ENCODE measurements around the gene FNDC7. TPM values are rescaled to one million over a fixed set of nuclear protein-coding genes. Genes with fewer than 3 reads are reported as not detected.
A peak's percentile ranks its signal among the peaks of the same experiment; 100 is the strongest.

The FNDC7 gene
- total and polyA plus RNA-seq, 8 donors = 0.06 TPM; not detected in 6

DNA sequence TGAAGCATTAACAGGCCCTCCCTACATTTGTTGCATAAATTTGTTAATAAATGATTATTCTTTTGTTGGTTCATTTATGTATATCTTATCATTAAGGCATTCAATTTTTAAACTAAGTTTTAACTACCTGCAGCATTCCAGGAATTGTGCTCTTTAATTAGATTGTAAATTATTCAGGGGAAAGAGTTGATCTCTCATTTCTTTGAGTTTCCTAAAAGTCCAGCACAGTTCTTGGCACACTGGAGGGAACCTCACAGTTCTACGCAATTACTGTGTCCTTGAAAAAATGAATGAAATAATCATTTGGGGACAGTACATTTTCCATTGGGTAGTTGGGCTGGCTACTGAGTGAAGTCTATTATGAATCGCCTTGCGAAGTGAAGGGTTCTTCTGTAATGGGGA lies 33.3 kb downstream of the FNDC7 start:
- ATAC-seq (no peak), DNase-seq (no peak), FAIRE-seq (no peak)
- peaks cover 5 to 14% (median 6%) of the 10 kb centered on the region in 3 donors for H3K4me1 ChIP-seq
- intact Hi-C loops (cut with DNase I) = no loop called here
- 20 to 26% methylated on average over 3 of the region's 3 CpGs for WGBS, 2 donors
- no peaks in the 10 kb centered on the region for H3K27me3 ChIP-seq
- TF ChIP-seq, protein P1, sequence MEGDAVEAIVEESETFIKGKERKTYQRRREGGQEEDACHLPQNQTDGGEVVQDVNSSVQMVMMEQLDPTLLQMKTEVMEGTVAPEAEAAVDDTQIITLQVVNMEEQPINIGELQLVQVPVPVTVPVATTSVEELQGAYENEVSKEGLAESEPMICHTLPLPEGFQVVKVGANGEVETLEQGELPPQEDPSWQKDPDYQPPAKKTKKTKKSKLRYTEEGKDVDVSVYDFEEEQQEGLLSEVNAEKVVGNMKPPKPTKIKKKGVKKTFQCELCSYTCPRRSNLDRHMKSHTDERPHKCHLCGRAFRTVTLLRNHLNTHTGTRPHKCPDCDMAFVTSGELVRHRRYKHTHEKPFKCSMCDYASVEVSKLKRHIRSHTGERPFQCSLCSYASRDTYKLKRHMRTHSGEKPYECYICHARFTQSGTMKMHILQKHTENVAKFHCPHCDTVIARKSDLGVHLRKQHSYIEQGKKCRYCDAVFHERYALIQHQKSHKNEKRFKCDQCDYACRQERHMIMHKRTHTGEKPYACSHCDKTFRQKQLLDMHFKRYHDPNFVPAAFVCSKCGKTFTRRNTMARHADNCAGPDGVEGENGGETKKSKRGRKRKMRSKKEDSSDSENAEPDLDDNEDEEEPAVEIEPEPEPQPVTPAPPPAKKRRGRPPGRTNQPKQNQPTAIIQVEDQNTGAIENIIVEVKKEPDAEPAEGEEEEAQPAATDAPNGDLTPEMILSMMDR (IDR thresholded peaks at IDR 0.05) = no peak
- no peaks in the 10 kb centered on the region for H3K36me3 ChIP-seq
- H3K9me3 ChIP-seq = no peaks in the 10 kb centered on the region
- H3K27ac ChIP-seq = peak overlapping the region in 3 of 4 donors; percentile 91 to 99 (median 98)
- H3K4me3 ChIP-seq = peak overlapping the region in 2 of 4 donors; percentile 71 to 90

DNA sequence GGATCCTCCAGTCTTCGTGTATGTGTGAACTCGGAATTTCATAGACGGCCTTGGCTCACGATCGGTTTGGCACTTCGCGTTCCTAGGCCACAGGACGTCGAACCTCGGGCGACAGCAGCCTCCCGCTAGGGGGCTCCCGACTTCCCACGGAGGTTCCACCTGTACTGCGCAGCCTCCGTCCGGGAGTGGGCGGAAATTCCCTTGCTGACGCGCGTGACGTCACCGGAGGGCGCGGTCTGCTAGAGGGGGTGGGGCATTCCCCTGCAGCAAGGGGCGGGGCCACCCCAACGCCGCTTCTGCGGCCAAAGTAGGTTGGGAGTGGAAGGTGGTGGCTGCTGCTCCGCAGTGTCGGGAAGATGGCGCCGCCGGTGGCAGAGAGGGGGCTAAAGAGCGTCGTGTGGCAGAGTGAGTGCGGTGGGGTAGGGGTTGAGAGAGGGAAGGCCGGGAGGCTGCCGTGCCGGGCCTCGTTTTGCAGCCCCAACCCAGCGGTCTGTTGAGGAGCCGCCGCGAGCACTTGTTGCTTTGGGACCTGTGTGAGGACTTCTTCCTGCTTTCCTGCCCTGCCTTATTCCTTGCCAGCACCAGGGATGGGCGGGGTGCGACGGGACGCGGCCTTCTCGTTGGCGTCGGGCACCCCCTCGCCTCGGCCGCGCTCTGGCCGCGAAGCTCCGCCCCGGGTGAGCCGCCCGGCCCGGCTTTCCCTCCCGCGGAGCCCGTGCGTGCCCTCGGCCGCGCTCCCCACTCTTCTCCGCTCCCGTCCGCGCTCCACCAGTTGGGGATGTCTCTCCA lies 33.9 kb downstream of the FNDC7 start, which contains the start of gene STXBP3:
TSS of gene STXBP3 (plus strand) at position 293 of the 789 bp plus-strand sequence. CDS start at position 357, 64 bp downstream.
- FAIRE-seq (peak; percentile 77), ATAC-seq (peak; percentile 93 to 98 (median 94)), DNase-seq (peak; percentile 97 to 100 (median 100))
- peaks cover 5 to 14% (median 6%) of the 10 kb centered on the region in 3 donors for H3K4me1 ChIP-seq
- no peaks in the 10 kb centered on the region for H3K36me3 ChIP-seq
- no peaks in the 10 kb centered on the region for H3K9me3 ChIP-seq
- intact Hi-C loops (cut with DNase I) = no loop called here
- H3K27ac ChIP-seq = peak within 1 kb of the TSS; percentile 91 to 99 (median 97)
- H3K27me3 ChIP-seq = no peaks in the 10 kb centered on the region
- peak within 1 kb of the TSS; percentile 59 to 90 (median 71) for H3K4me3 ChIP-seq
- TF ChIP-seq, protein P1 (IDR thresholded peaks at IDR 0.05) = peak; percentile 92 to 96 (median 94)
- WGBS, 2 donors = 1% methylated on average over 52 to 75 of the region's 75 CpGs

DNA sequence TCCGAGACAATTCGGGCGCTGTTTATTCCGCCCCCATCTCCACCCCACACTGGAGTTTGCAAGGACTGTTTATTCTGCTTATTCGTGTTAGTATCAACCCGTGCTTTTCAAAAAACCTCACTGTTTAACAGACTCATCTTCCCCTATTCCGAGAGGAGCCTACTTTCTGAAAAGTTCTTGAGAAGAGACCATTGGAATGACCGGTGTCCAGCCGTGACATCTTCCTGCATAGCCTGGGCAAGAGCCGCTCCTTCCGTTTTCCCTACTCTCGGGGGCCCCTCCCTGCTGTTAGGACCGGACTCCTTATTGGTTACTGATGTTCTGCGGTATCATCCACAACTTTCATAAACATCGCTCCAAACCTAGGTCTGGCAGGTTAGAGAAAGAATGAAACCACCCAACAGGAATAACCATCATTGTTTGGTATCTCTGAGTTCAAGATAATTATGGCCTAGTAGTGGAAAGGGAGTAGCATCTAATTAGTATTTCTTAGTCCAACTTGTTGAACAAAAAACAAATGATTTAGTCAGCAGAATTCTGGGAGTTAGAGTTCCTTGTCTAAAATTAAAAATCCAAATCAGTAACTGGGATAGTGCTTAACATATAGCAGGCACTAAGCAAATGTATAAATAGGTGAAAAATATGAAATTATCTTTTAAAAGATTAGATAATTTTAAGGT lies 34.6 kb downstream of the FNDC7 start:
- Histone ChIP-seq H3K9me3 (no peaks in the 10 kb centered on the region), H3K27ac (peak overlapping the region; percentile 91 to 99 (median 97)), H3K36me3 (peaks cover 0 to under 1% (median under 1%) of the 10 kb centered on the region in 3 donors), H3K4me3 (peak overlapping the region; percentile 59 to 90 (median 71)), H3K27me3 (no peaks in the 10 kb centered on the region), H3K4me1 (peaks cover 5 to 14% (median 6%) of the 10 kb centered on the region in 3 donors)
- peak; percentile 51 for FAIRE-seq
- DNase-seq = peak; percentile 52 to 66 (median 62)
- intact Hi-C loops (cut with DNase I) = no loop called here
- 0 to 1% methylated on average over 15 of the region's 15 CpGs for WGBS, 2 donors
- TF ChIP-seq, protein P1 (IDR thresholded peaks at IDR 0.05) = no peak
- peak; percentile 51 to 74 (median 63) for ATAC-seq

DNA sequence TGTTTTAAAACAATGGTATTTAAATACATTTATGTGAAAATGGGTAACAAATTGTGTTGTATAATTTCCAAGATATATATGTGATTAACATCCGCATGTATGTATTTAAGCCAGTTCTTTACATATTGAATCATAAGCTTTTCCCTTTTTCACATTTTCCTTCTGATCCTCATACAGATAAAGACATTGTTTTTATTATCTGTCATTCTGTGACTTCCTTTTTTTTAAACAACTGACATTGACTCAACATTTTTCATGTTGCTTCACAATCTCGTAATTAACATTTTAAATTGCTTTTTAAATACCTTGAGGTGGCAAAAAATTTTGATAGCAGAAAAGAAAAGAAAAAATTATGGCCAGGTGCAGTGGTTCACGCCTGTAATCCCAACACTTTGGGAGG lies 35.2 kb downstream of the FNDC7 start:
- ATAC-seq (no peak), FAIRE-seq (no peak), DNase-seq (no peak)
- TF ChIP-seq, protein P1 (IDR thresholded peaks at IDR 0.05) = no peak
- peak overlapping the region in 2 of 4 donors; percentile 98 to 99 for H3K27ac ChIP-seq
- H3K4me1 ChIP-seq = peaks cover 5 to 14% (median 6%) of the 10 kb centered on the region in 3 donors
- 56 to 67% methylated on average over 3 of the region's 3 CpGs for WGBS, 2 donors
- intact Hi-C loops (cut with DNase I) = no loop called here
- H3K4me3 ChIP-seq = peak overlapping the region in 2 of 4 donors; percentile 71 to 90
- peaks cover 0 to 6% (median 5%) of the 10 kb centered on the region in 3 donors for H3K36me3 ChIP-seq
- H3K9me3 ChIP-seq = no peaks in the 10 kb centered on the region
- H3K27me3 ChIP-seq = no peaks in the 10 kb centered on the region

Measured in pancreas (tissue), 10 donors.